ENCODE data around the gene FAM217A. TPM values are rescaled to one million over a fixed set of nuclear protein-coding genes. Genes with fewer than 3 reads are reported as not detected.

The FAM217A gene
- total and polyA plus RNA-seq, 2 of the 8 experiments (the other 6 are each of a cell fraction or from before 2014, with no cell fraction given): 0.03 TPM; not detected in 1

GRCh38 chr6:4032475-4032874, 46.5 kb downstream of the FAM217A start (continued):
- TF ChIP-seq CTCF (IDR thresholded peaks at IDR 0.05; ENCODE audit: control extremely low read depth in 1 of 3, insufficient read depth in 1 of 3, low read depth in 1 of 3, low read length in 3 of 3): no peak

All from H1 (cell line).